GM06990 (cell line): Measurements from ENCODE around the gene UXS1.

ENCODE experiments used
- DNase-seq: peaks from one replicate; pipeline ENCODE4 v3.0.0-alpha.2; 2011; ENCODE audit not compliant: insufficient read length; ENCODE audit errors: extremely low read depth
- H3K27me3 ChIP-seq: replicated peaks from 2 replicates; pipeline ENCODE4 v1.6.0; 2011; ENCODE audit warnings: low read length; ENCODE audit not compliant: control insufficient read depth, insufficient read depth
- H3K36me3 ChIP-seq: 2 replicates; pipeline ENCODE4 v1.5.1; 2011; ENCODE audit warnings: low read length; ENCODE audit not compliant: control insufficient read depth, insufficient read depth
- H3K4me3 ChIP-seq: replicated peaks from 2 replicates; pipeline ENCODE4 v1.5.1; 2011; ENCODE audit warnings: low read depth, mild to moderate bottlenecking, control low read depth, low read length
- CTCF ChIP-seq: IDR thresholded peaks from 2 replicates; pipeline ENCODE4 v1.5.1; 2011; ENCODE audit warnings: low read length, control low read depth, mild to moderate bottlenecking, inconsistent platforms; ENCODE audit not compliant: insufficient read depth, poor library complexity, severe bottlenecking

Gene UXS1

GRCh38 chr2:106163948-106164545, 30.1 kb downstream of the UXS1 start:
- no peak for DNase-seq
- no peak for TF ChIP-seq CTCF
- Histone ChIP-seq H3K36me3 (peaks cover 4% of the 10 kb centered on the region), H3K4me3 (no peak overlapping the region), H3K27me3 (no peaks in the 10 kb centered on the region)

DNA sequence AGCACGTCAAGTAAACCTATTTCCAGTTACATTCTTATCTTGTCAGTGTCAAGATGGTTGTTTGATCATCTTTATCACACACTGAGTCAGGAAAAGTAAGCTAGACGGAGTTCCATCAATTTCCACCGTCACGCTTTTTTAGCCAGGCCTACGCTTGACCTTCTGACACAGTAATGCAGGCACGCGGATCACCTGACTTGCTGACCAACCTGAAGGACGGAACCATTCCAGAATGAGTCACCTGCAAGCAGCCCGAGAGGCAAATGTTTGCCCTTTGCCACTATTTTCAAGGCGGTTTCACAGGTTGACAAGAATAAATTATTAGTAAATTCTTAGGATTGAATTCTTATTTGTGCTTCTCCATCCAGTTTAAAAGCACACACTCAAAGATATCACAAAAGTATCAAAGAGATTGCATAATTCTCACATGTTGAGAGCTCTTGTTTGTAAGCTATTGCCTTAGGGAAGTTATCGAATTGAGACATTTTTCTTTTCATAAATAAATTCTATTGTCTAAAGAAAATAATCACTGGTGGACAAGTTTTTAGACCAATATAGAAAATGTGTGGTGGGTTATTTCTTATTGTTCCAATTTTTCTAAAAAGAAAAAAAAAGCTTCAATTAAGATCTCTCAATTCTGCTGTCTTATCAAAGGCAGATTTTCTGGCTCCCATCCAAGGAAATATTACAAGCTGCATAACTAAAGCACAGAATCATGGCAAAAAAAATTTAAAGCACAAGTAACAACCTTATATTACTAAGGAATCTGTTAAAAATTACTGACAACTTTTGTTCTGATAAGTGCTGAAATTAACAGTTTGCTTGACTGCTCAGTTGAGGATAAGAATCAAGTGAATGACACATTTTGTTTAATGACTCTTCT, 31.9 kb downstream of the UXS1 start:
- TF ChIP-seq CTCF: no peak

GRCh38 chr2:106161341-106161740, 32.8 kb downstream of the UXS1 start:
- no peak for DNase-seq
- TF ChIP-seq CTCF: no peak
- no peak overlapping the region for H3K4me3 ChIP-seq
- H3K36me3 ChIP-seq: peaks cover 4% of the 10 kb centered on the region
- H3K27me3 ChIP-seq: no peaks in the 10 kb centered on the region

More for the DNA sequence above, 31.9 kb downstream of the UXS1 start:
- Histone ChIP-seq H3K4me3 (no peak overlapping the region), H3K36me3 (peaks cover 4% of the 10 kb centered on the region), H3K27me3 (no peaks in the 10 kb centered on the region)
- no peak for DNase-seq

DNA sequence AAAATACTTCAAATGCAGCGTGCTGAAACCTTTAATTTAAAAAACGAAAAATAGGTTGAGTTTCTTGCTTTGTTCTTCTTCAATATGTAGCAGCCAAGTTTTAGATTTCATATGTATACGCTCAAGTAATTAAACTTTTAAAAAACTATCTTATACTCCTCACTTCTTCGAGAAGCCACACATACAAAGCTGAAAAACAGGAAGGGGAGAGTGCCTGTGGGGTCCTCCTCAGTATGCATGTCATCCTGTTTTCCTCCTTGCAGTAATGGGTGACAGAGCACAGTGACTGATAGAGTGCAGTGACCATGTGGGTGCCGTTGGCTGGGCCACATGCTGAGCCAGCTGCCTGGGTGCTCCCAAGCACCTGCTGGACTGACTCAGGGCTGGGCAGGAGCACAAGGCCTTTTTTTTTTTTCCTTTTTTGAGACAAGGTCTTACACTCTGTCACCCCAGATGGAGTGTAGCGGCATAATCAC, 33.3 kb downstream of the UXS1 start:
- Histone ChIP-seq H3K27me3 (no peaks in the 10 kb centered on the region), H3K4me3 (no peak overlapping the region), H3K36me3 (peaks cover 4% of the 10 kb centered on the region)
- TF ChIP-seq CTCF: no peak
- no peak for DNase-seq

DNA sequence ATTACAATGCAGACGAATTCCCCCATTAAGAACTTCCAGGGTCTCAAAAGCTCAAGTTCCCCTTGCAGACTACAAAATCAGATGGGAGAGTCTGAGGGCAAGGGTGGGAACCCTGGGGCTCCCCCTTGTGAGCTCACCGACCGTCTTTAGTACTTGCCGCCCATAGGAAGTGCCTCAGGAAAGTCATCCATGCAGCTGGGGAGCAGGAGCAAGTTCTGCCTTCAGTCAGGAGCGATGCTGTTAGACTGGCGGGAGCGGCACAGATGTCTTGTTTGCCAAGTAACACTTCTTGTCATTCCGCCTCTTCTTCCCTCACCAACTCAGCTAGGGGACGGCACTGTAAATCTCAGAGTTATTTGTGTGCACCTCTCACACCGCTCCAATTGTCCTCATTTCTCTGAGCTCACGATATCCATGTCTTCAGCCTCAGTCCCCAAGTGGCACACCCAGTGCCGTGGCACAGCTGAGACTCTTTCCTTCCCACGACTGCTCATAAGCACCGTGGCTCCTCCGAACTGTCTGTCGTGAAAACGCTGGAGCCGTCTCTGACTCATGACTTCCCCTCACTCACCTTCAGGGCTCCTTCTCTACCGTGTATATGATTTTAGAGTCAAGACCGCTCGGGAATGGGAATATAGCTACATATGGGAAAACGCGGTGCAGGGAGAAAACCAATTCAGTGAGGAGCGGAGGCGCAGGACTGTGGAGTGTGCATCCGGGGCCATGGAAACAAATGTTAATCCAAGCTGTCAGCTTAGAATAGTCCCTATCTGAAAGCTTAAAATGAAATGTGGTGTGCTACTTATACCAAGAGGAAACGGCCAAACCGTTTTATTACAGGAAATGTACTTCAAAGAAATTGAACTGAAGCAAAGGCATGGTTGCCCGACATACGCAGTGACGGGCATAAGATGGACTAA, 34.0 kb downstream of the UXS1 start:
- Histone ChIP-seq H3K4me3 (no peak overlapping the region), H3K27me3 (no peaks in the 10 kb centered on the region), H3K36me3 (peaks cover 4% of the 10 kb centered on the region)
- no peak for DNase-seq
- TF ChIP-seq CTCF: no peak
